GM23248 (cell line): ENCODE data around the gene HBM. TPM values are rescaled to one million over a fixed set of nuclear protein-coding genes. Genes with fewer than 3 reads are reported as not detected.
A peak's percentile ranks its signal among the peaks of the same experiment; 100 is the strongest.
"Not testable (repeated sequence)": the region's sequence is repeated elsewhere in the genome, so short reads cannot be mapped to it uniquely, and the experiment has no call there.

Source experiments
- DNase-seq: peaks from one replicate; pipeline ENCODE4 v3.0.0-alpha.2; 2015
- H2AFZ ChIP-seq: fragments of 200-600 bp; sonication (generic); 2 replicates; pipeline ENCODE4 v1.6.1; 2016; ENCODE audit warnings: antibody characterized with exemption
- H3F3A ChIP-seq: fragments of 200-600 bp; sonication (generic); 2 replicates; pipeline ENCODE4 v1.6.1; 2016; ENCODE audit warnings: mild to moderate bottlenecking, antibody characterized with exemption, mixed run types; ENCODE audit not compliant: insufficient read depth
- H3K27ac ChIP-seq: fragments of 200-600 bp; sonication (generic); 2 replicates; pipeline ENCODE4 v1.5.1; 2016; ENCODE audit warnings: mild to moderate bottlenecking
- H3K27me3 ChIP-seq: fragments of 200-600 bp; sonication (generic); replicated peaks from 2 replicates; pipeline ENCODE4 v1.6.1; 2016; ENCODE audit warnings: mild to moderate bottlenecking; ENCODE audit not compliant: insufficient read depth
- H3K36me3 ChIP-seq: fragments of 200-600 bp; sonication (generic); 2 replicates; pipeline ENCODE4 v1.6.1; 2016; ENCODE audit warnings: low read depth, mild to moderate bottlenecking
- H3K4me1 ChIP-seq: fragments of 200-600 bp; sonication (generic); 2 replicates; pipeline ENCODE4 v1.6.1; 2016; ENCODE audit warnings: mild to moderate bottlenecking; ENCODE audit not compliant: insufficient read depth
- H3K4me2 ChIP-seq: fragments of 200-600 bp; sonication (generic); one replicate; pipeline ENCODE4 v1.6.1; 2016; ENCODE audit warnings: mild to moderate bottlenecking; ENCODE audit not compliant: unreplicated experiment
- H3K4me3 ChIP-seq: fragments of 200-600 bp; sonication (generic); 2 replicates; pipeline ENCODE4 v1.5.1; 2016; ENCODE audit warnings: mild to moderate bottlenecking
- H3K79me2 ChIP-seq: fragments of 200-600 bp; sonication (generic); 2 replicates; pipeline ENCODE4 v1.6.1; 2016; ENCODE audit warnings: mild to moderate bottlenecking; ENCODE audit not compliant: insufficient read depth
- H3K9ac ChIP-seq: fragments of 200-600 bp; sonication (generic); 2 replicates; pipeline ENCODE4 v1.6.1; 2016; ENCODE audit warnings: mild to moderate bottlenecking
- H3K9me2 ChIP-seq: fragments of 200-600 bp; sonication (generic); 2 replicates; pipeline ENCODE4 v1.6.1; 2016; ENCODE audit warnings: mixed run types, mild to moderate bottlenecking, moderate library complexity; ENCODE audit not compliant: insufficient read depth
- H3K9me3 ChIP-seq: fragments of 200-600 bp; sonication (generic); one replicate; pipeline ENCODE4 v1.6.1; 2017; ENCODE audit warnings: low read depth
- H4K20me1 ChIP-seq: fragments of 200-600 bp; sonication (generic); 2 replicates; pipeline ENCODE4 v1.6.0; 2016; ENCODE audit not compliant: insufficient read depth
- EZH2 ChIP-seq: fragments of 200-600 bp; sonication (generic); IDR thresholded peaks from 2 replicates; pipeline ENCODE4 v1.6.1; 2018; ENCODE audit warnings: antibody characterized with exemption, mild to moderate bottlenecking; ENCODE audit not compliant: insufficient read depth, poor library complexity, severe bottlenecking
- EZH2phosphoT487 ChIP-seq: fragments of 200-600 bp; sonication (generic); IDR thresholded peaks from 2 replicates; pipeline ENCODE4 v1.6.1; 2018; ENCODE audit warnings: antibody characterized with exemption, moderate library complexity, mild to moderate bottlenecking, low read depth; ENCODE audit not compliant: insufficient read depth
- WGBS, 2 experiments: methylation state at CpG; one replicate each; pipeline ENCODE4 v1.1.6; 2015 to 2017; ENCODE audit warnings: low lambda C conversion rate in 2 of 2, low coverage in 1 of 2; ENCODE audit errors: missing lambda C conversion rate in 2 of 2; 5-methylcytosine and 5-hydroxymethylcytosine counted together
- in situ Hi-C: fragments of 300-500 bp; cut with MboI; formaldehyde crosslinking; loops from 2 replicates; pipeline ENCODE4 v1.15.0; 2020
- polyA plus RNA-seq: library from polyadenylated mRNA; unstranded; fragments of >200 nt; fragmentation: Nextera tagmentation; extraction: Ambion mirVana; gene quantifications from 2 replicates; pipeline ENCODE4 v1.2.1, GENCODE V29; 2016
- total RNA-seq: library from RNA; depleted of rRNA; stranded (reverse); fragments of >200 nt; shearing (Covaris generic); gene quantifications from 2 replicates; pipeline ENCODE4 v1.2.3, GENCODE V29; 2014

HBM gene
- total and polyA plus RNA-seq, 2 experiments from 2014 or later, result not detected

DNA sequence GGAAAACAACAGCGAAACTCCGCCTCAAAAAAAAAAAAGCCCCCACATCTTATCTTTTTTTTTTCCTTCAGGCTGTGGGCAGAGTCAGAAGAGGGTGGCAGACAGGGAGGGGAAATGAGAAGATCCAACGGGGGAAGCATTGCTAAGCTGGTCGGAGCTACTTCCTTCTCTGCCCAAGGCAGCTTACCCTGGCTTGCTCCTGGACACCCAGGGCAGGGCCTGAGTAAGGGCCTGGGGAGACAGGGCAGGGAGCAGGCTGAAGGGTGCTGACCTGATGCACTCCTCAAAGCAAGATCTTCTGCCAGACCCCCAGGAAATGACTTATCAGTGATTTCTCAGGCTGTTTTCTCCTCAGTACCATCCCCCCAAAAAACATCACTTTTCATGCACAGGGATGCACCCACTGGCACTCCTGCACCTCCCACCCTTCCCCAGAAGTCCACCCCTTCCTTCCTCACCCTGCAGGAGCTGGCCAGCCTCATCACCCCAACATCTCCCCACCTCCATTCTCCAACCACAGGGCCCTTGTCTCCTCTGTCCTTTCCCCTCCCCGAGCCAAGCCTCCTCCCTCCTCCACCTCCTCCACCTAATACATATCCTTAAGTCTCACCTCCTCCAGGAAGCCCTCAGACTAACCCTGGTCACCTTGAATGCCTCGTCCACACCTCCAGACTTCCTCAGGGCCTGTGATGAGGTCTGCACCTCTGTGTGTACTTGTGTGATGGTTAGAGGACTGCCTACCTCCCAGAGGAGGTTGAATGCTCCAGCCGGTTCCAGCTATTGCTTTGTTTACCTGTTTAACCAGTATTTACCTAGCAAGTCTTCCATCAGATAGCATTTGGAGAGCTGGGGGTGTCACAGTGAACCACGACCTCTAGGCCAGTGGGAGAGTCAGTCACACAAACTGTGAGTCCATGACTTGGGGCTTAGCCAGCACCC is 9.5 kb downstream of the HBM start:
- 26 to 41% methylated on average over 5 to 8 of the region's 8 CpGs for WGBS, 2 experiments
- Histone ChIP-seq H3K9ac (no peak overlapping the region), H3K4me1 (no peaks in the 10 kb centered on the region), H3K9me3 (no peaks in the 10 kb centered on the region), H3K4me3 (no peak overlapping the region), H4K20me1 (no peaks in the 10 kb centered on the region), H3K4me2 (no peak overlapping the region), H3F3A (no peaks in the 10 kb centered on the region), H3K27me3 (peaks cover 51% of the 10 kb centered on the region), H3K27ac (no peak overlapping the region), H3K79me2 (no peaks in the 10 kb centered on the region), H3K9me2 (no peaks in the 10 kb centered on the region), H2AFZ (no peak overlapping the region), H3K36me3 (no peaks in the 10 kb centered on the region)
- in situ Hi-C loops, result no loop called here
- TF ChIP-seq EZH2phosphoT487 (no peak), EZH2 (no peak)
- DNase-seq, result no peak

DNA sequence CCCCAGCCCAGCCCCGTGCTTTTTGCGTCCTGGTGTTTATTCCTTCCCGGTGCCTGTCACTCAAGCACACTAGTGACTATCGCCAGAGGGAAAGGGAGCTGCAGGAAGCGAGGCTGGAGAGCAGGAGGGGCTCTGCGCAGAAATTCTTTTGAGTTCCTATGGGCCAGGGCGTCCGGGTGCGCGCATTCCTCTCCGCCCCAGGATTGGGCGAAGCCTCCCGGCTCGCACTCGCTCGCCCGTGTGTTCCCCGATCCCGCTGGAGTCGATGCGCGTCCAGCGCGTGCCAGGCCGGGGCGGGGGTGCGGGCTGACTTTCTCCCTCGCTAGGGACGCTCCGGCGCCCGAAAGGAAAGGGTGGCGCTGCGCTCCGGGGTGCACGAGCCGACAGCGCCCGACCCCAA is 10.2 kb downstream of the HBM start:
- WGBS, 2 experiments, result 0 to 8% methylated on average over 5 to 20 of the region's 39 CpGs
- H2AFZ ChIP-seq, H3K4me2 ChIP-seq, in situ Hi-C loops, H3K36me3 ChIP-seq, H3K79me2 ChIP-seq, H3K9ac ChIP-seq, H3K4me3 ChIP-seq, DNase-seq, H3K27ac ChIP-seq, H4K20me1 ChIP-seq, H3K4me1 ChIP-seq, H3K9me2 ChIP-seq, H3K9me3 ChIP-seq, H3F3A ChIP-seq: not testable (repeated sequence)
- peaks cover 51% of the 10 kb centered on the region for H3K27me3 ChIP-seq

DNA sequence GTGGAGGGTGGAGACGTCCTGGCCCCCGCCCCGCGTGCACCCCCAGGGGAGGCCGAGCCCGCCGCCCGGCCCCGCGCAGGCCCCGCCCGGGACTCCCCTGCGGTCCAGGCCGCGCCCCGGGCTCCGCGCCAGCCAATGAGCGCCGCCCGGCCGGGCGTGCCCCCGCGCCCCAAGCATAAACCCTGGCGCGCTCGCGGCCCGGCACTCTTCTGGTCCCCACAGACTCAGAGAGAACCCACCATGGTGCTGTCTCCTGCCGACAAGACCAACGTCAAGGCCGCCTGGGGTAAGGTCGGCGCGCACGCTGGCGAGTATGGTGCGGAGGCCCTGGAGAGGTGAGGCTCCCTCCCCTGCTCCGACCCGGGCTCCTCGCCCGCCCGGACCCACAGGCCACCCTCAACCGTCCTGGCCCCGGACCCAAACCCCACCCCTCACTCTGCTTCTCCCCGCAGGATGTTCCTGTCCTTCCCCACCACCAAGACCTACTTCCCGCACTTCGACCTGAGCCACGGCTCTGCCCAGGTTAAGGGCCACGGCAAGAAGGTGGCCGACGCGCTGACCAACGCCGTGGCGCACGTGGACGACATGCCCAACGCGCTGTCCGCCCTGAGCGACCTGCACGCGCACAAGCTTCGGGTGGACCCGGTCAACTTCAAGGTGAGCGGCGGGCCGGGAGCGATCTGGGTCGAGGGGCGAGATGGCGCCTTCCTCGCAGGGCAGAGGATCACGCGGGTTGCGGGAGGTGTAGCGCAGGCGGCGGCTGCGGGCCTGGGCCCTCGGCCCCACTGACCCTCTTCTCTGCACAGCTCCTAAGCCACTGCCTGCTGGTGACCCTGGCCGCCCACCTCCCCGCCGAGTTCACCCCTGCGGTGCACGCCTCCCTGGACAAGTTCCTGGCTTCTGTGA is 11.0 kb downstream of the HBM start, which contains the start of gene HBA1:
HBA1 (plus strand) TSS at position 204 of the 906 bp plus-strand sequence; CDS start at position 241, 37 bp downstream.
- H3K27me3 ChIP-seq, result peaks cover 45% of the 10 kb centered on the region
- H3K9ac ChIP-seq, H3K27ac ChIP-seq, H3K9me2 ChIP-seq, DNase-seq, H4K20me1 ChIP-seq, H3K4me2 ChIP-seq, H3K36me3 ChIP-seq, H3K9me3 ChIP-seq, H3K4me3 ChIP-seq, H3F3A ChIP-seq, in situ Hi-C loops, H3K79me2 ChIP-seq, H2AFZ ChIP-seq, H3K4me1 ChIP-seq: not testable (repeated sequence)
- 2 to 6% methylated on average over 10 to 32 of the region's 88 CpGs for WGBS, 2 experiments

DNA sequence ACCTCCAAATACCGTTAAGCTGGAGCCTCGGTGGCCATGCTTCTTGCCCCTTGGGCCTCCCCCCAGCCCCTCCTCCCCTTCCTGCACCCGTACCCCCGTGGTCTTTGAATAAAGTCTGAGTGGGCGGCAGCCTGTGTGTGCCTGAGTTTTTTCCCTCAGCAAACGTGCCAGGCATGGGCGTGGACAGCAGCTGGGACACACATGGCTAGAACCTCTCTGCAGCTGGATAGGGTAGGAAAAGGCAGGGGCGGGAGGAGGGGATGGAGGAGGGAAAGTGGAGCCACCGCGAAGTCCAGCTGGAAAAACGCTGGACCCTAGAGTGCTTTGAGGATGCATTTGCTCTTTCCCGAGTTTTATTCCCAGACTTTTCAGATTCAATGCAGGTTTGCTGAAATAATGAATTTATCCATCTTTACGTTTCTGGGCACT is 11.6 kb downstream of the HBM start:
- Histone ChIP-seq H2AFZ (no peak overlapping the region), H4K20me1 (no peaks in the 10 kb centered on the region), H3K27me3 (peaks cover 44% of the 10 kb centered on the region), H3K9ac (no peak overlapping the region), H3K9me3 (no peaks in the 10 kb centered on the region), H3K27ac (no peak overlapping the region), H3K36me3 (no peaks in the 10 kb centered on the region), H3K9me2 (no peaks in the 10 kb centered on the region), H3K79me2 (no peaks in the 10 kb centered on the region), H3K4me2 (no peak overlapping the region), H3K4me3 (no peak overlapping the region), H3F3A (no peaks in the 10 kb centered on the region), H3K4me1 (no peaks in the 10 kb centered on the region)
- 1% methylated on average over 11 to 13 of the region's 13 CpGs for WGBS, 2 experiments
- in situ Hi-C loops, result no loop called here
- peak; percentile 40 for DNase-seq
- no peak for TF ChIP-seq EZH2phosphoT487
- TF ChIP-seq EZH2, result no peak
